Inferior parietal cortex (tissue), 1 donor: ENCODE measurements around the gene EGFR.
"Not testable (repeated sequence)": the region's sequence is repeated elsewhere in the genome, so short reads cannot be mapped to it uniquely, and the experiment has no call there.

Experiments used
- DNase-seq: peaks from one replicate; pipeline ENCODE4 v3.0.0-alpha.2; 2016; ENCODE audit errors: extremely low spot score

Gene EGFR

GRCh38 chr7:55167296-55167695, 148.5 kb downstream of the EGFR start:
- DNase-seq: not testable (repeated sequence)

GRCh38 chr7:55170335-55171069, 151.7 kb downstream of the EGFR start:
- DNase-seq: no peak

- peak; percentile 9 for DNase-seq
Observed at GRCh38 chr7:55171157-55171556, 152.3 kb downstream of the EGFR start.

DNA sequence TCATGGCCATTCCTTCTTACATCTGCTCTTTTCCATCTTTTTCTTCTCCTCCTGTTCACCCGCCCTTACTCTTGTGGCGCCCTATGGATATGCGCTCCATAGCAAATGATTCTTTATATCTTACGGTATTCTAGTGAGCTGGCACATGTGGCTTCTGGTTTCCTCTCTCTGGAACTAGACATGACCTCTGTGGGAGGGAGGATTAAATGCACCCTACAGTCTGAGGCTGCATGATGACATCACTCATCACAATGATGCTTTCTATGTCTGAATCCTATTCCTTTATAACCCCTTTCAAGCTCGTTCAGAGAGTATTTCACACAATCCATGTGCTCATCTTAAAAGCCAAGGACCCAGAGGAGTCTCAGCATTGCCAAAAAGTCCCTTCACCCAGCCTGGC, 153.3 kb downstream of the EGFR start:
- no peak for DNase-seq

- DNase-seq: no peak
Observed at GRCh38 chr7:55172881-55173609, 154.2 kb downstream of the EGFR start.

GRCh38 chr7:55173671-55174070, 154.9 kb downstream of the EGFR start:
- no peak for DNase-seq

DNA sequence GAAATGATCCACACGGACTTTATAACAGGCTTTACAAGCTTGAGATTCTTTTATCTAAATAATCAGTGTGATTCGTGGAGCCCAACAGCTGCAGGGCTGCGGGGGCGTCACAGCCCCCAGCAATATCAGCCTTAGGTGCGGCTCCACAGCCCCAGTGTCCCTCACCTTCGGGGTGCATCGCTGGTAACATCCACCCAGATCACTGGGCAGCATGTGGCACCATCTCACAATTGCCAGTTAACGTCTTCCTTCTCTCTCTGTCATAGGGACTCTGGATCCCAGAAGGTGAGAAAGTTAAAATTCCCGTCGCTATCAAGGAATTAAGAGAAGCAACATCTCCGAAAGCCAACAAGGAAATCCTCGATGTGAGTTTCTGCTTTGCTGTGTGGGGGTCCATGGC, 155.6 kb downstream of the EGFR start:
- DNase-seq: no peak

DNA sequence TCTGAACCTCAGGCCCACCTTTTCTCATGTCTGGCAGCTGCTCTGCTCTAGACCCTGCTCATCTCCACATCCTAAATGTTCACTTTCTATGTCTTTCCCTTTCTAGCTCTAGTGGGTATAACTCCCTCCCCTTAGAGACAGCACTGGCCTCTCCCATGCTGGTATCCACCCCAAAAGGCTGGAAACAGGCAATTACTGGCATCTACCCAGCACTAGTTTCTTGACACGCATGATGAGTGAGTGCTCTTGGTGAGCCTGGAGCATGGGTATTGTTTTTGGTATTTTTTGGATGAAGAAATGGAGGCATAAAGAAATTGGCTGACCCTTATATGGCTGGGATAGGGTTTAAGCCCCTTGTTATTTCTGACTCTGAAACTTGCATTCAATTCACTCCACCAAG, 156.0 kb downstream of the EGFR start:
- DNase-seq: no peak

DNA sequence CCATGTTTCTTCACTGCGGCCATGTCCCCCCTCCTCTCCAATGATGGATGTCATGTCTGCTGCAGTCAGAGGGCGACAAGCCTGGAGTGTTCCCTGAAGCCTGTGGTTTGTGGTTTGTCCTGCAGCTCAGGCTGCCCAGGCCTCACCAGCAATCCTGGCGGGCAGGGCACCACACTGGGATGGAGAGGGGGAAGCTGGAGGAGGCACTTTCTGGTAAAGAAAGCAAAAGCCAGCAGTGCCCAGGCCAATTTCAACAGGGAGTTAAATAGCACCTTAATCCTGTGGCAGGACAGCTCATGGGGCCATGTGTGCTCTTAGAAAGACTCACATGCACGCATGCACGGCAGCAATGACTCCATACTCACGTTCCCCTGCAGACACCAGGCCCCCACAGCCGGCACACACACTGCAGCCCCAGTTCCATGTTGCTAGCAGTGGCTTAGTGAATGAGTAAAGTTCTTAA, 158.3 kb downstream of the EGFR start:
- no peak for DNase-seq

DNA sequence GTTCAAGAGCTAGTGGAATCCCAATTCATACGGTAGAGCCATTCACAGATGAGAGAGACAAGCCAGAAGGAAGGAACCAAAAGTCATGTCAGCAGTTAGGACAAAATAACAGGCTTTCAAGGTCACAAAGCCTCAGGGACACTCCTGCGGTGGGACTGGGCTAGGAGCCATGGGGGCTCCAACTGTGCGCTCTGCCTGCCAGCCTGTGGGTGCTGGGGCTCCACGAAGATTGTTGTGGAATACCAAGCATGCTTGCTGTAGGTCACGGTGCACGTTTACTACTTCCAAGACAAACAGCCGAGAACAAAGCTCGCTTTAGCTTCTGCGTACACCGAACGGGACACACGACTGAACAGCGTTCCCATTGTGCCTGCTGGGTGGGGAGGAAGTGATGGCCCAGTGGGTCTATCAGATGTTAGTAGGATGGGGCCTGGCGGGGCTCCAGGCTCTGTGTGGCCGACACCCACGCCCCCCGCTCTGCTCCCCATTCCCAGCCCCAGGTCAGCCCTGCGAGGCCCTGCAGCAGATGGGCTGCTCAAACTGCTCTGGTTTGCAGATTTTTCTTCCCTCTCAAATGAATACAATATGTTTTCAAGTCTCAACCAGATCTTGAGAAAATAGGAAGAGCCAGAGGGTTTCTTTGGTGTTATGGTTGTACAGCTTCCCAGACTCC, 158.9 kb downstream of the EGFR start:
- peak; percentile 14 for DNase-seq

DNA sequence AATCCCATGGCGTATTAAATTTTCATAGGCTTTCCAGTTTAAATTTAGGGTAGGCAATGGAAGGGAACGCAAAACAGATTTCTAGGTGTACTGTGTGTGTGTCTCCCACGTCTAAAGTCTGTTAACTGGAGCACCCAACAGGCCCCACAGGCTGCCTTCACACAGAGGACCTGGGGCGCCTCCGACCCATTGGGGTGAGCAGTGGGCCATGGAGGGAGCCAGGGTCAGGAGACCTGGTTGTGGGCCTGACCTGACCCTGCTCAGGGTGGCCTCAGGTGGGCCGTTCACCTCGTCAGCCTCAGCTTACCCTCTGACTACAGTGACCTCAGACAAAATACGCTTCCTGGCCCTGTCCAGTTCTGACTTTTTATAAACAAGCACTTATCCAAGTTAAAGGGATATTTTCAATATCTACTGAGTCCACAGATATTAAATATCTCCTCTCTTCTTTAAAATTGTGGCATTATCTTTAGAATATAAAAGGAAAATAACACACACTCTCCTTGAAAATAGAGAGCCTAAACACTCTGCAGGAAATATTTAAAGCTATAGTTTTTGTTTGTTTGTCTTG, 159.6 kb downstream of the EGFR start:
- no peak for DNase-seq

- no peak for DNase-seq
Observed at GRCh38 chr7:55178863-55179773, 160.3 kb downstream of the EGFR start.

DNA sequence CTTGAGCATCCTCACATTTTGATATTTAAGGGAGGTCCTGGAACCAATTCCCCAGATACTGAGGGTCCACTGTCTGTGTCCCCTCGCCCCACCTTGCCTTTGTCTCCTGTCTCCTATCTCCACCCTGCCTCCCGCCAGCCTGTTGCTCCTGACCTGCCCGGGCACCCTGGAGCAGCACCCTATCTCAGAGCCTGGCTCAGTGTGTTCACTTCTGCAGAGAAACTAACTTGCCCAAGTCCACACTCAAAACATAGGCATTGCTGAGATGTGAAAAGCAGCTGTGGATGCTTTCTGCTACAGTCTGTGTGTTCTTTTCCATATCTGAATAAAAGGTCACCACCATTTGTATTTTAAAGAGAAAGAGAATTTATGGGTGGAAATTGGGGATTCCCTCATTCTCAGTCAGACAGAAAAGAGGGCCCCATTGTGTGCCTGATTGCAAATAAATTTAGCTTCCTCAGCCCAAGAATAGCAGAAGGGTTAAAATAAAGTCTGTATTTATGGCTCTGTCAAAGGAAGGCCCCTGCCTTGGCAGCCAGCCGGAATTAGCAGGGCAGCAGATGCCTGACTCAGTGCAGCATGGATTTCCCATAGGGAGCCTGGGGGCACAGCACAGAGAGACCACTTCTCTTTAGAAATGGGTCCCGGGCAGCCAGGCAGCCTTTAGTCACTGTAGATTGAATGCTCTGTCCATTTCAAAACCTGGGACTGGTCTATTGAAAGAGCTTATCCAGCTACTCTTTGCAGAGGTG, 161.3 kb downstream of the EGFR start:
- no peak for DNase-seq

GRCh38 chr7:55180963-55181542, 162.2 kb downstream of the EGFR start:
- no peak for DNase-seq

DNA sequence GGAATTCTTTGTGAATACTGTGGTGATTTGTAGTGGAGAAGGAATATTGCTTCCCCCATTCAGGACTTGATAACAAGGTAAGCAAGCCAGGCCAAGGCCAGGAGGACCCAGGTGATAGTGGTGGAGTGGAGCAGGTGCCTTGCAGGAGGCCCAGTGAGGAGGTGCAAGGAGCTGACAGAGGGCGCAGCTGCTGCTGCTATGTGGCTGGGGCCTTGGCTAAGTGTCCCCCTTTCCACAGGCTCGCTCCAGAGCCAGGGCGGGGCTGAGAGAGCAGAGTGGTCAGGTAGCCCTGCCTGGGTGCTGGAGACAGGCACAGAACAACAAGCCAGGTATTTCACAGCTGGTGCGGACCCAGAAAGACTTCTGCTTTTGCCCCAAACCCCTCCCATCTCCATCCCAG, 162.9 kb downstream of the EGFR start:
- no peak for DNase-seq

DNA sequence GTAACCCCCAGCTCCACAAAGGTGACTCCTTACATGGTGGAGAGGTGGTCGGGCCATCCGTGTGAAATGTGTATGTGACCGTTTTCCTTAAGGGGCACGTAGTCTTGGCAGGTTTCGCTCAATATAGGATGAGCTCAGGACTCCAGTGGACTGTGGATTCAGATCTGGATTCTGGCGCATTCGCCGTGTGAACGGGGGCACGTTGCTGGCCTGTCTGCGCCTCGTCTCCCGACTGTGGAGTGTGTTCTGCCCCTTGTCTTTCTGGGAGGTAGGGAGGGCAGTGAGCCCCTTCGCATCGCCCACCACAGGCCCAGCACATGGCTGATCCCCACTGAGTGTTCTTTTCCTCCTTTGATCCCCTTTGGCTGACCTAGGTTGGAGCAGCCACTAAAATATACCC, 165.1 kb downstream of the EGFR start:
- DNase-seq: no peak

- no peak for DNase-seq
Observed at GRCh38 chr7:55185321-55185802, 166.5 kb downstream of the EGFR start.

GRCh38 chr7:55185941-55186609, 167.3 kb downstream of the EGFR start:
- no peak for DNase-seq

- no peak for DNase-seq
Observed at GRCh38 chr7:55187701-55188491, 169.1 kb downstream of the EGFR start.
